WERI-Rb-1 (cell line): Measurements from ENCODE around the gene SLC13A3.

ENCODE experiments used
- DNase-seq: peaks from one replicate; pipeline ENCODE4 v3.0.0-alpha.2; 2020
- H3K27ac ChIP-seq: fragments of 250-450 bp; sonication (Bioruptor Pico); 2 replicates; pipeline ENCODE4 v1.5.1; 2020; ENCODE audit warnings: mild to moderate bottlenecking, moderate library complexity
- H3K27me3 ChIP-seq: fragments of 250-450 bp; sonication (Bioruptor Pico); 2 replicates; pipeline ENCODE4 v1.5.1; 2021; ENCODE audit warnings: mild to moderate bottlenecking, low read depth, moderate library complexity; ENCODE audit not compliant: insufficient read depth, severe bottlenecking
- H3K36me3 ChIP-seq: fragments of 250-450 bp; sonication (Bioruptor Pico); 2 replicates; pipeline ENCODE4 v1.5.1; 2020; ENCODE audit warnings: mild to moderate bottlenecking, moderate library complexity
- H3K4me3 ChIP-seq: 2 replicates; pipeline ENCODE4 v1.5.1; 2011; ENCODE audit warnings: low read depth, mild to moderate bottlenecking, control low read depth, low read length
- H3K9me3 ChIP-seq: fragments of 250-450 bp; sonication (Bioruptor Pico); 2 replicates; pipeline ENCODE4 v1.5.1; 2021; ENCODE audit warnings: mild to moderate bottlenecking, moderate library complexity; ENCODE audit not compliant: severe bottlenecking
- CTCF ChIP-seq: IDR thresholded peaks from 2 replicates; pipeline ENCODE4 v1.5.1; 2011; ENCODE audit warnings: low read depth, mild to moderate bottlenecking, control low read depth, inconsistent platforms, low read length

SLC13A3 gene

GRCh38 chr20:46647469-46647868, 3.8 kb downstream of the SLC13A3 start:
- Histone ChIP-seq H3K36me3 (no peaks in the 10 kb centered on the region), H3K27me3 (no peaks in the 10 kb centered on the region), H3K27ac (no peak overlapping the region), H3K9me3 (no peaks in the 10 kb centered on the region), H3K4me3 (no peak overlapping the region)
- TF ChIP-seq CTCF: no peak
- DNase-seq: no peak

DNA sequence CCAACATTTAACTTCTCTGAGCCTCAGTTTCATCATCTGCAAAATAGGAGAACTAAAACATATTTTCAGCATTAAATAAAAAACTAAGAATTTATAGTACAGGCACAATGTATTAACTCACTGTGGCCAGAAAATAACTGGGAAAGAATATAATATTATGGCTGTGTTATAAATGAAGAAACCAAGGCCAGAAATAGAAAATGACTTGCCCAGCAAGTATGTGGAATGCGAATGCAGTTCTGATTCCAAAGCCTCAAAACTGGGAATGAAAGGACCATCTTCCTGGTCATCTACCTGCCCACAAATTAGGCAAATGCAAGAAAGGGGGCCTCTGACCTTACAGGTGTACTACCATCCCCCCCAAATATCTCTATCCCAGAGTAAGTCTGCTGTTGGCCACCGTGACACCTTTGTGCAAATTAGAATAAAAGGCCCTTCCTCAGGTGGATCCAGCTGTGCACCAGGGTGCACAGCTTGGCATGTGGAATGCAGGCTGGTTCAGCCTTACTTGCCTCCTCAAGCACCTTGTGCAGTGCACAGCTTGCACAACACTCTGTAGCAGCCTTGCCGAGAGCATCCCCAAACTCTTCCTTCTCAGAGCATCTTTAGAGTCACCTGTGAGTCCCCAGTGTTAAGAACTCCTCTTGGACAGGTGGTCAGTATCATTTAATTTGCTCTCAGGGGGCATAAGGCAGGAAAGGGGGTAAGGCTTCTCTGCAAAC, 4.4 kb downstream of the SLC13A3 start:
- no peaks in the 10 kb centered on the region for H3K9me3 ChIP-seq
- H3K27ac ChIP-seq: no peak overlapping the region
- TF ChIP-seq CTCF: no peak
- DNase-seq: no peak
- no peaks in the 10 kb centered on the region for H3K27me3 ChIP-seq
- H3K36me3 ChIP-seq: no peaks in the 10 kb centered on the region
- no peak overlapping the region for H3K4me3 ChIP-seq

GRCh38 chr20:46646122-46646521, 5.1 kb downstream of the SLC13A3 start:
- Histone ChIP-seq H3K27me3 (no peaks in the 10 kb centered on the region), H3K36me3 (no peaks in the 10 kb centered on the region)
- no peak for TF ChIP-seq CTCF

DNA sequence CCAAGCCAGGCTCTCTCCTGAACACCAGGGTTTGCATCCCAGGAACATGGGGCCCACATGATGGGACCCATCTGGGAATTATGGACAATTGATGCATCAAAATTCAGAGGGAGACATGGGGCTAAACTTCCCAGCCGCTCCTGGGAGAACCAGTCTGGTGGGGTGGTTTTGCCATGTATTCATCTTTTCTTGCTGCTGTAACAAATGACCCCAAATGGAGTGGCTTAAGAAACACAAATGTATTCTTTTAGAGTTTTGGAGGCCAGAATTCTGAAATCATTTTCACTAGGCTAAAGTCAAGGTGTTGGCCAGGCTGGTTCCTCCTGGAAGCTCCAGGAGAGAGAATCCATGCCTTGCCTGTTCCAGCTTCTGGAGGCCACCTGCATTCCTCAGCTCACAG, 6.5 kb downstream of the SLC13A3 start:
- Histone ChIP-seq H3K36me3 (no peaks in the 10 kb centered on the region), H3K27ac (no peak overlapping the region), H3K4me3 (no peak overlapping the region), H3K27me3 (no peaks in the 10 kb centered on the region), H3K9me3 (no peaks in the 10 kb centered on the region)
- DNase-seq: no peak
- no peak for TF ChIP-seq CTCF

More at GRCh38 chr20:46646122-46646521, 5.1 kb downstream of the SLC13A3 start:
- H3K9me3 ChIP-seq: no peaks in the 10 kb centered on the region
- no peak overlapping the region for H3K4me3 ChIP-seq
- H3K27ac ChIP-seq: no peak overlapping the region
- DNase-seq: no peak

DNA sequence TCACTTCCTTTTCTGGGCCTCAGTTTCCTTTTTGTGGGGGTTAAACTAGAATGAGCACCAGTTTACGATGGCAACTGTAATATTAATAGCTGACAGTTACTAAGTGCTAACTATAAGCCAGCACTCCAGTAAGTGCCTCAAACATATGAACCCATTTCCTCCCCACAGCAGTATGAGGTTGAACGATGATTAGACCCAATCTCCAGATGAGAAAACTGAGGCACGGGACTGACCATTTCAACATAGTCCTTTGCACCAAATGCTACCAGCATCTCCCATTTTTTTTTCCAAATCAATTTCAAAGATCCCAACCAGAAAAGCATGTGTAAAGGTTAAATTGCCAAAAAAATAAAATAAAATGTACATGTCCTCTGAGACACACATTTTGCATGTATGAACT, 7.1 kb downstream of the SLC13A3 start:
- H3K9me3 ChIP-seq: no peaks in the 10 kb centered on the region
- TF ChIP-seq CTCF: no peak

GRCh38 chr20:46642969-46643343, 8.3 kb downstream of the SLC13A3 start:
- TF ChIP-seq CTCF: no peak
- H3K36me3 ChIP-seq: no peaks in the 10 kb centered on the region
- no peak overlapping the region for H3K4me3 ChIP-seq
- no peak for DNase-seq
- peak overlapping the region; percentile 58 for H3K27ac ChIP-seq
- no peaks in the 10 kb centered on the region for H3K9me3 ChIP-seq
- H3K27me3 ChIP-seq: no peaks in the 10 kb centered on the region

More for the DNA sequence above, 7.1 kb downstream of the SLC13A3 start:
- H3K36me3 ChIP-seq: no peaks in the 10 kb centered on the region
- no peak for DNase-seq
- H3K4me3 ChIP-seq: no peak overlapping the region
- no peaks in the 10 kb centered on the region for H3K27me3 ChIP-seq
- H3K27ac ChIP-seq: no peak overlapping the region
